ENCODE data around the gene DARS1.
"Not testable (repeated sequence)": the region's sequence is repeated elsewhere in the genome, so short reads cannot be mapped to it uniquely, and the experiment has no call there.

DARS1 gene

GRCh38 chr2:135903650-135904049, 81.8 kb downstream of the DARS1 start:
- no peak overlapping the region for H3K4me3 ChIP-seq (ENCODE audit: low read depth, low read length)
- no peak for DNase-seq (ENCODE audit: low read depth)

- DNase-seq (ENCODE audit: low read depth), result no peak
- H3K4me3 ChIP-seq (ENCODE audit: low read depth, low read length), result no peak overlapping the region
Measured at GRCh38 chr2:135899567-135899966, 85.9 kb downstream of the DARS1 start.

- no peak for DNase-seq (ENCODE audit: low read depth)
- no peak overlapping the region for H3K4me3 ChIP-seq (ENCODE audit: low read depth, low read length)
Measured at GRCh38 chr2:135898234-135898786, 87.1 kb downstream of the DARS1 start.

- H3K4me3 ChIP-seq (ENCODE audit: low read depth, low read length), result no peak overlapping the region
- no peak for DNase-seq (ENCODE audit: low read depth)
Measured at GRCh38 chr2:135894930-135895329, 90.5 kb downstream of the DARS1 start.

GRCh38 chr2:135893374-135893794, 92.0 kb downstream of the DARS1 start:
- no peak for DNase-seq (ENCODE audit: low read depth)
- no peak overlapping the region for H3K4me3 ChIP-seq (ENCODE audit: low read depth, low read length)

DNA sequence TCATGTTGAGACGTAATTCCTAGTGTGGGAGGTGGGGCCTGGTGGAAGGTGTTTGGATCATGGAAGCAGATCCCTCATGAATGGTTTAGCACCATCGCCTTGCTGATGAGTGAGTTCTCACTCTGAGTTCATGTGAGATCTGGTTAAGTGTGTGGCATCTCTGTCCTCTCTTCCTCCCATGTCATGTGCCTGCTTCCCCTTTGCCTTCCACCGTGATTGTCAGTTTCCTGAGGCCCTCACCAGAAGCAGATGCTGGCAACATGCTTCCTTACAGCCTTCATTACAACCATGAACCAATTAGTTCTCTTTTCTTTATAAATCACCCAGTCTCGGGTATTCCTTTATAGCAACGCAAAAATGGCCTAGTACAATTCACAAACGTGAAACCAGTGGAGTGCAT, 94.6 kb downstream of the DARS1 start:
- H3K4me3 ChIP-seq (ENCODE audit: low read depth, low read length), result no peak overlapping the region
- no peak for DNase-seq (ENCODE audit: low read depth)

DNA sequence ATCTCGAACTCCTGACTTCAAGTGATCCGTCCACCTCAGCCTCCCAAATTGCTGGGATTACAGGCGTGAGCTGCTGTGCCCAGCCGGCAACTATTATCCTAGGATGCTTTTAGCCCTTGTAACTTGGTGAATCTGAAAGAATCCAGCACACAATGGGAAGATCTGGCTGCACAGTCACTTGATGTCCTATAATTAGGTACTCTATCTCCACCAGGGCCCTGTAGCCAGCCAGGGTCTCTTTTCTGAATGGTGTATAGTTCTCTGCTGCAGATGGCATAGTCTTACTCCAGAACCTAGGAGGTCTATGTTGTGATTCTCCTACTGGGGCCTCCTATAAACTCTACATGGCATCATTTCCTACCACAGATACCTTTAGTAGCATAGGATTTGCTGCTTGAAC, 95.3 kb downstream of the DARS1 start:
- DNase-seq (ENCODE audit: low read depth), result no peak
- no peak overlapping the region for H3K4me3 ChIP-seq (ENCODE audit: low read depth, low read length)

- not testable (repeated sequence) for H3K4me3 ChIP-seq (ENCODE audit: low read depth, low read length)
Measured at GRCh38 chr2:135888587-135888986, 96.8 kb downstream of the DARS1 start.

GRCh38 chr2:135885709-135886108, 99.7 kb downstream of the DARS1 start:
- no peak for DNase-seq (ENCODE audit: low read depth)
- H3K4me3 ChIP-seq (ENCODE audit: low read depth, low read length), result no peak overlapping the region

More at GRCh38 chr2:135888587-135888986, 96.8 kb downstream of the DARS1 start:
- DNase-seq (ENCODE audit: low read depth), result not testable (repeated sequence)

- no peak for DNase-seq (ENCODE audit: low read depth)
- no peak overlapping the region for H3K4me3 ChIP-seq (ENCODE audit: low read depth, low read length)
Measured at GRCh38 chr2:135882415-135882814, 103.0 kb downstream of the DARS1 start.

DNA sequence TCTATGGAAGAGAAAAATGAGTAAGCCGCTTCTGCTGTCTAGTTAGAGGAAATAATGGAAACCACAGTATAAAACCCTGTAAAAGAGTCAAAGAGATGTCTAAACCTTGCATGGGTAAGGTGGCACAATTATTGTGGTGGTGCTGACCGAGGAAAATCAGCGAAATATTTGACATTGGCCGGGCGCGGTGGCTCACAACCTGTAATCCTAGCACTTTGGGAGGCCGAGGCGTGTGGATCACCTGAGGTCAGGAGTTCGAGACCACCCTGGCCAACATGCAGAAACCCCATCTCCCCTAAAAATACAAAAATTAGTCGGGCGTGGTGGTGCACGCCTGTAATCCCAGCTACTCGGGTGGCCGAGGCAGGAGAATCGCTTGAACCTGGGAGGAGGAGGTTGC, 108.7 kb downstream of the DARS1 start:
- DNase-seq (ENCODE audit: low read depth), result not testable (repeated sequence)
- H3K4me3 ChIP-seq (ENCODE audit: low read depth, low read length), result peak overlapping the region; percentile 69

- H3K4me3 ChIP-seq (ENCODE audit: low read depth, low read length), result peak within 1 kb of the TSS; percentile 69
- DNase-seq (ENCODE audit: low read depth), result peak; percentile 96
Measured at GRCh38 chr2:135876066-135876711, 109.2 kb downstream of the DARS1 start, which contains the start of gene MCM6. TSS of gene MCM6 (minus strand) at chr2:135876443. CDS start at chr2:135876365, 78 bp downstream.

- DNase-seq (ENCODE audit: low read depth), result peak; percentile 14
- peak overlapping the region; percentile 69 for H3K4me3 ChIP-seq (ENCODE audit: low read depth, low read length)
Measured at GRCh38 chr2:135875491-135876065, 109.8 kb downstream of the DARS1 start.

DNA sequence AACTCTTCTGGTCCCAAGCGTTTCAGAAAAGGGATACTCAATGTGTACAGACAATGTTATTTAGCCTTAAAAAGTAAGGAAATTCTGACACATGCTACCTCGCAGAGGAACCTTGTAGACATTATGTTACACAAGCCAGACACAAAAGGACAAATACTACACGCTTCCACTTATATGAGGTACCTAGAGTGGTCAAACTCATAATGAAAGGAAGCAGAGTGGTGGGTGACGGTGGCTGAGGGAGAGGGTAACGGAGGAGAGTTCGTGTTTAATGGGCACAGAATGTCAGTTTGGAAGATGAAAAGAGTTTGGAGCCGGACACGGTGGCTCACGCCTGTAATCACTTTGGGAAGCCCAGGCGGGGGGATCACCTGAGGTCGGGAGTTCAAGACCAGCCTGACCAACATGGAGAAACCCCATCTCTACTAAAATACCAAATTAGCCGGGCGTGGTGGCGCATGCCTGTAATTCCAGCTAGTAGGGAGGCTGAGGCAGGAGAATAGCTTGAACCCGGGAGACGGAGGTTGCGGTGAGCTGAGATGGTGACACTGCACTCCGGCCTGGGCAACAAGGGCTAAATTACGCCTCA, 110.6 kb downstream of the DARS1 start:
- DNase-seq (ENCODE audit: low read depth), result no peak
- peak overlapping the region; percentile 69 for H3K4me3 ChIP-seq (ENCODE audit: low read depth, low read length)

DNA sequence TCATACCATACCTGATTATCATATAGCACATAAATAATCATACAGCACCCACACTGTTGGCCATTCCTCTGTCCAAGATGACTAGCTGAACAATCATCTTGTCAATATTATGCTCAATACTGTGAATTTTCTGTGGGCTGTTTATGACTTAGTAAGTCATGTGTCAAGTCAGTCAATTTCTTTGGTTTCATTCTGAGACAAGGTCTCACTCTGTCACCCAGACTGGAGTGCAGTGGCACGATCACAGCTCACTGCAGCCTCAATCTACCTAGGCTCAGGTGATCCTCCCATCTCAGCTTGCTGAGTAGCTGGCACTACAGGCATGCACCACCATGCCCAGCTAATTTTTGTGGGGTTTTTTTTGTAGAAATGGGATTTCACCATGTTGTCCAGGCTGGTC, 114.9 kb downstream of the DARS1 start:
- H3K4me3 ChIP-seq (ENCODE audit: low read depth, low read length), result no peak overlapping the region
- no peak for DNase-seq (ENCODE audit: low read depth)

DNA sequence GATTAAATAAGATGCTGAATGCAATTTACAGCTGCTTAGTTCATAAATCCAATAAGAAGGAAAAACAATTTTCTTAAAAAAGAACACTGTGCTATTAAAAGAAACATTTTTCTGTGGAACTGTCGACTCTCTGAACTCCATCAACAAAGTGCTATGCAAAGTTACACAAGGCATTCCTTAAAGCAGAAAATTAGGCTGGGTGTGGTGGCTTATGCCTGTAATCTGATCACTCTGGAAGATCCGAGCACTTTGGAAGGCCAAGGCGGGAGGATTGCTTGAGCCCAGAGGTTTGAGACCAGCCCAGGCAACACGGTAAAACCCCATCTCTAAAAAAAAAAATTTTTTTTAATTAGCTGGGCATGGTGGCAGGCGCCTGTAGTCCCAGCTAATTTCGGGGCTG, 122.2 kb downstream of the DARS1 start:
- no peak for DNase-seq (ENCODE audit: low read depth)
- H3K4me3 ChIP-seq (ENCODE audit: low read depth, low read length), result no peak overlapping the region

- no peak for DNase-seq (ENCODE audit: low read depth)
- H3K4me3 ChIP-seq (ENCODE audit: low read depth, low read length), result no peak overlapping the region
Measured at GRCh38 chr2:135862718-135863117, 122.7 kb downstream of the DARS1 start.

All from skeletal muscle cell (primary cell).